Activated gamma-delta T cell treated with Interleukin-2 at 50 U/mL for 16 hours (primary cell): ENCODE data around the gene ABCC5.
"Not testable (repeated sequence)": the region's sequence is repeated elsewhere in the genome, so short reads cannot be mapped to it uniquely, and the experiment has no call there.

Experiments
- DNase-seq: peaks from one replicate; pipeline ENCODE4 v3.0.0-alpha.2; 2020

Gene ABCC5

GRCh38 chr3:184015381-184016019 is 2.2 kb downstream of the ABCC5 start:
- no peak for DNase-seq

- no peak for DNase-seq
Measured at GRCh38 chr3:184011937-184012889, 5.5 kb downstream of the ABCC5 start.

GRCh38 chr3:184011230-184011876 is 6.3 kb downstream of the ABCC5 start:
- no peak for DNase-seq

GRCh38 chr3:184008161-184008560 is 9.5 kb downstream of the ABCC5 start:
- no peak for DNase-seq

GRCh38 chr3:184007143-184007813 is 10.4 kb downstream of the ABCC5 start:
- DNase-seq = not testable (repeated sequence)

- DNase-seq = no peak
Measured at GRCh38 chr3:184005941-184006507, 11.7 kb downstream of the ABCC5 start.

GRCh38 chr3:184004476-184004875 is 13.2 kb downstream of the ABCC5 start:
- DNase-seq = no peak

GRCh38 chr3:184003187-184003967 is 14.3 kb downstream of the ABCC5 start:
- DNase-seq = no peak

- DNase-seq = no peak
Measured at GRCh38 chr3:184002469-184002868, 15.2 kb downstream of the ABCC5 start.

GRCh38 chr3:184001761-184002160 is 15.9 kb downstream of the ABCC5 start:
- no peak for DNase-seq

GRCh38 chr3:183991403-183991802 is 26.3 kb downstream of the ABCC5 start:
- no peak for DNase-seq

- DNase-seq = no peak
Measured at GRCh38 chr3:183988216-183988790, 29.4 kb downstream of the ABCC5 start.

GRCh38 chr3:183987000-183987600 is 30.6 kb downstream of the ABCC5 start:
- no peak for DNase-seq

- no peak for DNase-seq
Measured at GRCh38 chr3:183984749-183985729, 32.6 kb downstream of the ABCC5 start.

- DNase-seq = no peak
Measured at GRCh38 chr3:183984127-183984740, 33.5 kb downstream of the ABCC5 start.

GRCh38 chr3:183981990-183982644 is 35.6 kb downstream of the ABCC5 start:
- no peak for DNase-seq

GRCh38 chr3:183980403-183980802 is 37.3 kb downstream of the ABCC5 start:
- DNase-seq = no peak

- no peak for DNase-seq
Measured at GRCh38 chr3:183975981-183976662, 41.6 kb downstream of the ABCC5 start.
